Neutrophil (primary cell): ENCODE results near the gene TULP4.

Experiments used
- H3K27ac ChIP-seq: fragments of 200-600 bp; sonication (generic); 2 replicates; pipeline ENCODE4 v1.5.1; 2016; ENCODE audit warnings: mild to moderate bottlenecking, moderate library complexity
- H3K27me3 ChIP-seq: fragments of 200-600 bp; sonication (generic); 2 replicates; pipeline ENCODE4 v1.6.0; 2016; ENCODE audit warnings: mild to moderate bottlenecking
- H3K36me3 ChIP-seq: fragments of 200-600 bp; sonication (generic); 2 replicates; pipeline ENCODE4 v1.5.1; 2017
- H3K4me1 ChIP-seq, 2 experiments: fragments of 200-600 bp in 1 of 2; sonication (generic) in 1 of 2; 1 replicate in 1 of 2; 2 replicates in 1 of 2; pipeline versions ENCODE4 v1.5.1 to v1.6.1; 2013 to 2016; ENCODE audit warnings: low read depth in 1 of 2, low read length in 1 of 2, mild to moderate bottlenecking in 1 of 2, moderate library complexity in 1 of 2; ENCODE audit not compliant: control insufficient read depth in 1 of 2, insufficient read depth in 1 of 2
- H3K4me3 ChIP-seq, 2 experiments: fragments of 200-600 bp in 1 of 2; sonication (generic) in 1 of 2; 1 replicate in 1 of 2; 2 replicates in 1 of 2; pipeline ENCODE4 v1.5.1; 2013 to 2016; ENCODE audit warnings: low read depth in 1 of 2, low read length in 1 of 2, mild to moderate bottlenecking in 1 of 2, moderate library complexity in 1 of 2
- H3K9me3 ChIP-seq: fragments of 200-600 bp; sonication (generic); 2 replicates; pipeline ENCODE4 v1.5.1; 2016
- CTCF ChIP-seq: fragments of 200-600 bp; sonication (generic); IDR thresholded peaks from 2 replicates; pipeline ENCODE4 v1.5.1; 2016; ENCODE audit warnings: antibody characterized with exemption

The TULP4 gene

GRCh38 chr6:158312165-158312564 is at the start of gene TULP4:
Gene TULP4, plus strand, starts transcription at chr6:158312465. Its CDS starts 1,552 bp downstream, at chr6:158314017.
- no peak for TF ChIP-seq CTCF
- H3K27ac ChIP-seq, result no peak within 1 kb of the TSS

GRCh38 chr6:158262755-158263154 is 49.5 kb upstream of the TULP4 start:
- no peak for TF ChIP-seq CTCF
- Histone ChIP-seq H3K4me1 (no peaks in the 10 kb centered on the region), H3K36me3 (no peaks in the 10 kb centered on the region), H3K4me3 (no peak overlapping the region), H3K27me3 (no peaks in the 10 kb centered on the region), H3K9me3 (no peaks in the 10 kb centered on the region), H3K27ac (no peak overlapping the region)

More at GRCh38 chr6:158312165-158312564, at the start of gene TULP4:
- H3K4me1 ChIP-seq, result no peaks in the 10 kb centered on the region
- no peaks in the 10 kb centered on the region for H3K9me3 ChIP-seq
- H3K4me3 ChIP-seq, result no peak within 1 kb of the TSS
- H3K36me3 ChIP-seq, result no peaks in the 10 kb centered on the region
- H3K27me3 ChIP-seq, result no peaks in the 10 kb centered on the region

GRCh38 chr6:158264180-158264579 is 48.1 kb upstream of the TULP4 start:
- H3K36me3 ChIP-seq, result no peaks in the 10 kb centered on the region

GRCh38 chr6:158266131-158266530 is 46.1 kb upstream of the TULP4 start:
- Histone ChIP-seq H3K4me1 (no peaks in the 10 kb centered on the region), H3K4me3 (no peak overlapping the region), H3K27me3 (no peaks in the 10 kb centered on the region), H3K27ac (no peak overlapping the region), H3K36me3 (no peaks in the 10 kb centered on the region), H3K9me3 (no peaks in the 10 kb centered on the region)
- no peak for TF ChIP-seq CTCF

More at GRCh38 chr6:158264180-158264579, 48.1 kb upstream of the TULP4 start:
- TF ChIP-seq CTCF, result no peak
- H3K9me3 ChIP-seq, result no peaks in the 10 kb centered on the region
- H3K27ac ChIP-seq, result no peak overlapping the region
- H3K4me3 ChIP-seq, result no peak overlapping the region
- no peaks in the 10 kb centered on the region for H3K4me1 ChIP-seq
- no peaks in the 10 kb centered on the region for H3K27me3 ChIP-seq

- no peak for TF ChIP-seq CTCF
- Histone ChIP-seq H3K27ac (no peak overlapping the region), H3K4me1 (no peaks in the 10 kb centered on the region), H3K27me3 (no peaks in the 10 kb centered on the region), H3K36me3 (no peaks in the 10 kb centered on the region), H3K9me3 (no peaks in the 10 kb centered on the region), H3K4me3 (no peak overlapping the region)
Measured at GRCh38 chr6:158268361-158269147, 43.7 kb upstream of the TULP4 start.
